Activated T-helper 1 cell treated with anti-CD3 and anti-CD28 coated beads, Interleukin-12 subunit alpha, Interleukin-12 subunit beta, Interleukin-2, Interleukin-4 antibody, amounts not matched to agents 30 ng/mL and 10 ng/mL and 1 ng/mL, durations not matched to agents 14 hours and 24 hours and 36 hours (primary cell): ENCODE data around the gene CAPN11. TPM values are rescaled to one million over a fixed set of nuclear protein-coding genes. Genes with fewer than 3 reads are reported as not detected.
A peak's percentile ranks its signal among the peaks of the same experiment; 100 is the strongest.

Experiments
- DNase-seq: peaks from one replicate; pipeline ENCODE4 v3.0.0; 2021; ENCODE audit warnings: low spot score
- H3K27ac Mint-ChIP-seq: one replicate; pipeline ENCODE4 v1.8.0; 2021; ENCODE audit warnings: mild to moderate bottlenecking, mixed read lengths
- H3K27me3 Mint-ChIP-seq: one replicate; pipeline ENCODE4 v1.8.0; 2022; ENCODE audit warnings: mild to moderate bottlenecking, moderate library complexity, mixed read lengths; ENCODE audit not compliant: insufficient read depth
- H3K36me3 Mint-ChIP-seq: one replicate; pipeline ENCODE4 v1.8.0; 2021; ENCODE audit warnings: low read depth, mixed read lengths
- H3K4me1 Mint-ChIP-seq: one replicate; pipeline ENCODE4 v1.8.0; 2021; ENCODE audit warnings: low read depth, mixed read lengths
- H3K4me3 Mint-ChIP-seq: one replicate; pipeline ENCODE4 v1.8.0; 2021; ENCODE audit warnings: mild to moderate bottlenecking, moderate library complexity, mixed read lengths
- H3K9me3 Mint-ChIP-seq: one replicate; pipeline ENCODE4 v1.8.0; 2021; ENCODE audit warnings: mixed read lengths
- intact Hi-C: fragments of 100-400 bp; cut with micrococcal nuclease; formaldehyde crosslinking; loops from one replicate; pipeline ENCODE4 v1.15.1; 2024
- total RNA-seq: library from RNA; stranded (reverse); gene quantifications from 2 replicates; pipeline ENCODE4 v1.2.3, GENCODE V29; 2022

Gene CAPN11
- not detected in 2 replicates for total RNA-seq

GRCh38 chr6:44158770-44159228 is at the start of gene CAPN11:
Gene CAPN11, plus strand, starts transcription at chr6:44158820. Its CDS starts 29 bp downstream, at chr6:44158849.
- intact Hi-C loops, result no loop called here
- H3K4me1 Mint-ChIP-seq, result no peaks in the 10 kb centered on the region
- H3K27me3 Mint-ChIP-seq, result no peaks in the 10 kb centered on the region
- H3K27ac Mint-ChIP-seq, result no peak within 1 kb of the TSS
- no peaks in the 10 kb centered on the region for H3K9me3 Mint-ChIP-seq
- no peaks in the 10 kb centered on the region for H3K36me3 Mint-ChIP-seq
- no peak for DNase-seq
- no peak within 1 kb of the TSS for H3K4me3 Mint-ChIP-seq

- H3K4me3 Mint-ChIP-seq, result no peak overlapping the region
- H3K27ac Mint-ChIP-seq, result no peak overlapping the region
- peaks cover 14% of the 10 kb centered on the region for H3K4me1 Mint-ChIP-seq
- no peak for DNase-seq
- H3K9me3 Mint-ChIP-seq, result no peaks in the 10 kb centered on the region
- peaks cover 45% of the 10 kb centered on the region for H3K36me3 Mint-ChIP-seq
- intact Hi-C loops, result no loop called here
- H3K27me3 Mint-ChIP-seq, result no peaks in the 10 kb centered on the region
These were observed 49.4 kb upstream of the CAPN11 start for GRCh38 chr6:44109212-44109611.

- no peaks in the 10 kb centered on the region for H3K9me3 Mint-ChIP-seq
- H3K36me3 Mint-ChIP-seq, result peaks cover 46% of the 10 kb centered on the region
- peak overlapping the region; percentile 36 for H3K27ac Mint-ChIP-seq
- intact Hi-C loops, result no loop called here
- peaks cover 15% of the 10 kb centered on the region for H3K4me1 Mint-ChIP-seq
- no peak overlapping the region for H3K4me3 Mint-ChIP-seq
- no peak for DNase-seq
- H3K27me3 Mint-ChIP-seq, result no peaks in the 10 kb centered on the region
These were observed 48.5 kb upstream of the CAPN11 start for GRCh38 chr6:44110005-44110676.

GRCh38 chr6:44110966-44111365 is 47.7 kb upstream of the CAPN11 start:
- Mint-ChIP-seq H3K36me3 (peaks cover 49% of the 10 kb centered on the region), H3K4me3 (no peak overlapping the region), H3K27ac (no peak overlapping the region), H3K27me3 (no peaks in the 10 kb centered on the region), H3K9me3 (no peaks in the 10 kb centered on the region), H3K4me1 (peaks cover 22% of the 10 kb centered on the region)
- intact Hi-C loops, result no loop called here
- no peak for DNase-seq

GRCh38 chr6:44111434-44112417 is 46.9 kb upstream of the CAPN11 start:
- DNase-seq, result no peak
- Mint-ChIP-seq H3K4me3 (no peak overlapping the region), H3K4me1 (peaks cover 29% of the 10 kb centered on the region), H3K27me3 (no peaks in the 10 kb centered on the region), H3K9me3 (no peaks in the 10 kb centered on the region), H3K36me3 (peaks cover 46% of the 10 kb centered on the region), H3K27ac (peak overlapping the region; percentile 19)
- intact Hi-C loops, result no loop called here

- intact Hi-C loops, result no loop called here
- no peak overlapping the region for H3K27ac Mint-ChIP-seq
- peaks cover 46% of the 10 kb centered on the region for H3K36me3 Mint-ChIP-seq
- H3K9me3 Mint-ChIP-seq, result no peaks in the 10 kb centered on the region
- H3K27me3 Mint-ChIP-seq, result no peaks in the 10 kb centered on the region
- peaks cover 42% of the 10 kb centered on the region for H3K4me1 Mint-ChIP-seq
- no peak for DNase-seq
- H3K4me3 Mint-ChIP-seq, result no peak overlapping the region
These were observed 45.2 kb upstream of the CAPN11 start for GRCh38 chr6:44113414-44113813.

- intact Hi-C loops, result no loop called here
- H3K27ac Mint-ChIP-seq, result no peak overlapping the region
These were observed 42.8 kb upstream of the CAPN11 start for GRCh38 chr6:44115866-44116265.

GRCh38 chr6:44116641-44117382 is 41.8 kb upstream of the CAPN11 start:
- H3K9me3 Mint-ChIP-seq, result no peaks in the 10 kb centered on the region
- no peak for DNase-seq
- no peaks in the 10 kb centered on the region for H3K27me3 Mint-ChIP-seq
- peaks cover 26% of the 10 kb centered on the region for H3K36me3 Mint-ChIP-seq
- peak overlapping the region; percentile 64 for H3K27ac Mint-ChIP-seq
- intact Hi-C loops, result no loop called here
- H3K4me1 Mint-ChIP-seq, result peaks cover 49% of the 10 kb centered on the region
- H3K4me3 Mint-ChIP-seq, result no peak overlapping the region

More at GRCh38 chr6:44115866-44116265, 42.8 kb upstream of the CAPN11 start:
- Mint-ChIP-seq H3K9me3 (no peaks in the 10 kb centered on the region), H3K4me1 (peaks cover 54% of the 10 kb centered on the region), H3K4me3 (no peak overlapping the region), H3K36me3 (peaks cover 35% of the 10 kb centered on the region), H3K27me3 (no peaks in the 10 kb centered on the region)
- no peak for DNase-seq

GRCh38 chr6:44117397-44118128 is 41.1 kb upstream of the CAPN11 start:
- no peak for DNase-seq
- Mint-ChIP-seq H3K4me3 (no peak overlapping the region), H3K36me3 (peaks cover 22% of the 10 kb centered on the region), H3K9me3 (no peaks in the 10 kb centered on the region), H3K27me3 (no peaks in the 10 kb centered on the region), H3K4me1 (peaks cover 47% of the 10 kb centered on the region), H3K27ac (no peak overlapping the region)
- intact Hi-C loops, result no loop called here

- no peak for DNase-seq
- Mint-ChIP-seq H3K4me3 (no peak overlapping the region), H3K36me3 (peaks cover 26% of the 10 kb centered on the region), H3K9me3 (no peaks in the 10 kb centered on the region), H3K27me3 (no peaks in the 10 kb centered on the region), H3K4me1 (peaks cover 70% of the 10 kb centered on the region), H3K27ac (no peak overlapping the region)
- intact Hi-C loops, result loop anchor here (10.0 kb wide), 1 partner anchor 1345 kb away; no protein-coding TSS in a partner anchor
These were observed 38.8 kb upstream of the CAPN11 start for GRCh38 chr6:44119704-44120262.

GRCh38 chr6:44120692-44121443 is 37.8 kb upstream of the CAPN11 start:
- H3K4me1 Mint-ChIP-seq, result peaks cover 72% of the 10 kb centered on the region
- H3K27ac Mint-ChIP-seq, result no peak overlapping the region
- no peaks in the 10 kb centered on the region for H3K27me3 Mint-ChIP-seq
- DNase-seq, result no peak
- intact Hi-C loops, result loop anchor here (10.0 kb wide), 1 partner anchor 1346 kb away; no protein-coding TSS in a partner anchor
- peaks cover 23% of the 10 kb centered on the region for H3K36me3 Mint-ChIP-seq
- H3K9me3 Mint-ChIP-seq, result no peaks in the 10 kb centered on the region
- H3K4me3 Mint-ChIP-seq, result no peak overlapping the region
